Peyer's patch (tissue), 4 donors: ENCODE data around the gene TMEM98.

Experiments used
- CTCF ChIP-seq, 6 experiments: fragments of 450-650 bp in 4 of 6; fragments of 200-600 bp in 2 of 6; sonication (generic) in 1 of 6; IDR thresholded peaks; one replicate each; pipeline ENCODE4 v1.5.1; 2017 to 2019; ENCODE audit warnings: antibody characterized with exemption in 6 of 6, mild to moderate bottlenecking in 3 of 6, moderate library complexity in 1 of 6
- POLR2A ChIP-seq, 2 donors: fragments of 450-650 bp; IDR thresholded peaks; one replicate each; pipeline ENCODE4 v1.5.1; 2017; ENCODE audit warnings: antibody characterized with exemption in 2 of 2, mild to moderate bottlenecking in 2 of 2, moderate library complexity in 2 of 2

DNA sequence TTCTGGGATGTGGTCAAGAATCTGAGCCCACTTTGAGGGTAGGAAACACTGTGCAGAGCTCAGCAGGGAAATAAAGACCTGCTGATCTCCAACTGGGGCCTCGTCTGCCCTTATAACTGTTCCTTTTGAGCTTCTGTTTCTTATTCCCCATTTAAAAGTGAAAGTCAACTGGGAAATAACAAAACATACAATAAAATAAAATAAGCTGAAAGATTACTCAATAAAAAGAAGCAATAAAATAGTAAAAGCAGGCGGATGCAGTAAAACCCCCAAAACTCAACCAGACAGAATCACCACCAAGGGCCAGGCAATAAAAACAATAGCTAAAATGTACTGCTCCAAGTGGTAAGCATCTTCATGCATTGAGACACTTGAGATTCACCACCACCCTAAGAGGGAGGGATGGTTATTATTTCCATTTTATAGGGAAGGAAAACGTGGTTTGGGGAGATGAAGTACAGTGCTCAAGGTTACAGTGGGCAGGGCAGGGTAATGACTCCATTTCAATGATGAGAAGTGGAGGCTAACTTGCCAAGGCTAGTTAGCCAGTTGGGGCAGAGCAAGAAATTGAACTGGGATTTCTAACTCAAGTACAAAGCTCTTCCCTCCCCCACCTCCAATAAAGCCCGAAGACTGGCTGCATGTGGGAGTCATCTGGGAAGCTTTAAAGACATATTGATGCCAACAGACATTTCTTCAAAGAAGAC, 57.2 kb downstream of the TMEM98 start:
- no peak for TF ChIP-seq CTCF (IDR thresholded peaks at IDR 0.05)
- no peak for TF ChIP-seq POLR2A (IDR thresholded peaks at IDR 0.05)
